HG02642 (cell line): ENCODE measurements around the gene C17orf78.
"Not testable (repeated sequence)": the region's sequence is repeated elsewhere in the genome, so short reads cannot be mapped to it uniquely, and the experiment has no call there.

Source experiments
- ATAC-seq: cut with Tn5 transposase; IDR thresholded peaks from one replicate; pipeline ENCODE4 v1.9.1; 2021; ENCODE audit warnings: mild to moderate bottlenecking; ENCODE audit not compliant: unreplicated experiment, poor library complexity

Gene C17orf78

GRCh38 chr17:37430051-37430627, 54.4 kb downstream of the C17orf78 start:
- no peak for ATAC-seq

DNA sequence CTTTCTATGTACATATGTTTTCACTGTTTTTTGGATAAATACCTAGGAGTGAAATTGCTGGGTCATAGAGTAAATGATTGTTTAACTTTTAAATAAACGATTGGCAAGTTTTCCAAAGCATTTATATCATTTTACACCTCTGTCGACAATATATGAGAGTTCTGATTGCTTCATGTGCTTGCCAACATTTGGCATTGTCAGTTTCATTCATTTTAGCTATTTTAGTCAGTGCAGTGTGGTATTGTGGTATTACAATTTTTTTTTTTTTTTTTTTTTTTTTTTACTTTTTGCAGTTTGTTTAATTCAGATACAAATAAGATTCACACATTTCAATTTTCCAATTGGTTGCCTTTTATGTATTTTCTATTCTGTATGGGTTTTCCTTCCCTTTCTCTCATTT, 56.9 kb downstream of the C17orf78 start:
- no peak for ATAC-seq

- ATAC-seq: no peak
Observed at GRCh38 chr17:37438141-37438540, 62.4 kb downstream of the C17orf78 start.

DNA sequence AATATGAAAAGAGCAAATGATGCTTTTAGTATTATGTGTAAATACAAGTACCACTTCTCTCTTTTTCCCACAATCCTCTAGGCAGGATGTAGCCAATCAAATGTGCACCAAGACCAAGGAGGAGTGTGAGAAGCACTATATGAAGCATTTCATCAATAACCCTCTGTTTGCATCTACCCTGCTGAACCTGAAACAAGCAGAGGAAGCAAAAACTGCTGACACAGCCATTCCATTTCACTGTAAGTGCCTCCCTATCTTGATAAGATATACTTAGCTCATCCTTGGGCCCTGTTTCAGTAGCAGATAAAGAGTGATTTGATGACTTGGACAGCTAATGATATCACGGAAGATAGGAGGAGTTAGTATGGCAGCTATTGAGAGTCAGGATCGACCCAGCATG, 64.6 kb downstream of the C17orf78 start:
- no peak for ATAC-seq

GRCh38 chr17:37441369-37442014, 65.7 kb downstream of the C17orf78 start:
- not testable (repeated sequence) for ATAC-seq
